Activated naive CD8-positive, alpha-beta T cell (primary cell): ENCODE measurements around the gene GDPGP1.
"Not testable (repeated sequence)": the region's sequence is repeated elsewhere in the genome, so short reads cannot be mapped to it uniquely, and the experiment has no call there.

Source experiments
- H3K27ac Mint-ChIP-seq: one replicate; pipeline ENCODE4 v1.8.0; 2021; ENCODE audit warnings: mixed read lengths
- H3K27me3 Mint-ChIP-seq: one replicate; pipeline ENCODE4 v1.8.0; 2021; ENCODE audit warnings: mixed read lengths
- H3K36me3 Mint-ChIP-seq: one replicate; pipeline ENCODE4 v1.8.0; 2021; ENCODE audit warnings: mixed read lengths
- H3K4me1 Mint-ChIP-seq: one replicate; pipeline ENCODE4 v1.8.0; 2021; ENCODE audit warnings: low read depth, mixed read lengths
- H3K4me3 Mint-ChIP-seq: one replicate; pipeline ENCODE4 v1.8.0; 2021; ENCODE audit warnings: mild to moderate bottlenecking, mixed read lengths
- H3K9me3 Mint-ChIP-seq: one replicate; pipeline ENCODE4 v1.8.0; 2021; ENCODE audit warnings: low read depth, mixed read lengths

GDPGP1 gene

GRCh38 chr15:90281637-90282036 is 47.6 kb downstream of the GDPGP1 start:
- not testable (repeated sequence) for H3K4me3 Mint-ChIP-seq, H3K9me3 Mint-ChIP-seq, H3K4me1 Mint-ChIP-seq, H3K27me3 Mint-ChIP-seq, H3K27ac Mint-ChIP-seq, H3K36me3 Mint-ChIP-seq

DNA sequence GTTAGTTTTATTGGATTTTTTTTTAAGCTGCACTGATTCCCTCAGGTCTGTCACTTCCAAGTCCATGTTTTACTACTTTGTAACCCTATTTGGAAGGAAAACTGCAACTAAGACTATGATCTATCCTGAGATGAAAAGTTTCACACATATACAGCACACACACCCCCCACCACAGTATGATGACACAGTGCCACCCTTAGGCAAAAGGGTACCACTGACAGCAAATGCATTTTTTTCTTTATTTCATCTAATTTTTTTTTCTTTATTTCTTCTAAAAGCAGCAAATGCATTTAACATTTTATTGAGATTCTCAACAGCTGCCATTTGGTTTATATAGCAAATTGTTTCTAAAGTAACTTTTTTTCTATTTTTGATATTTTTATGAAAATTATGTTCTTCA is 52.7 kb downstream of the GDPGP1 start:
- H3K27ac Mint-ChIP-seq: no peak overlapping the region
- no peaks in the 10 kb centered on the region for H3K4me1 Mint-ChIP-seq
- H3K36me3 Mint-ChIP-seq: no peaks in the 10 kb centered on the region
- H3K4me3 Mint-ChIP-seq: no peak overlapping the region
- no peaks in the 10 kb centered on the region for H3K9me3 Mint-ChIP-seq
- no peaks in the 10 kb centered on the region for H3K27me3 Mint-ChIP-seq

- H3K36me3 Mint-ChIP-seq: no peaks in the 10 kb centered on the region
- no peak overlapping the region for H3K4me3 Mint-ChIP-seq
- H3K9me3 Mint-ChIP-seq: no peaks in the 10 kb centered on the region
- no peaks in the 10 kb centered on the region for H3K27me3 Mint-ChIP-seq
- H3K4me1 Mint-ChIP-seq: no peaks in the 10 kb centered on the region
- no peak overlapping the region for H3K27ac Mint-ChIP-seq
Measured at GRCh38 chr15:90287101-90287500, 53.1 kb downstream of the GDPGP1 start.

DNA sequence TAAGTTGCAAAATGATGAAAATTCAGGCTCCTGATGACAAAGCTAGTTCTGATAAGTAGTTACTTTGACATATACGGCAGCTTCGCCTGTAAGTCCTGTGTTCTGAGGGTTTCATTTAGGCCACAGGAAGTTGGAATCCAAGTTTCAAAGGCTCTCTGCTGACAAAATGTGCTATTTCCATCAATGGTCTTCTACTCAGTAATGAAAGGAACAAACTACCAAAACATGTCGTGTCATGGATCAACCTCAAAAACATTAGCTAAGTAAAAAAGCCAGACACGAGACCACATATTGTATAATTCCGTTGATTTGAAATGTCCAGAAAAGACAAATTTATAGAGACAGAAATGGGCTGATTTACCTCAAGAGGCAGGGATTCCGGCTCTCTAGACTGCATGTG is 53.9 kb downstream of the GDPGP1 start:
- H3K4me3 Mint-ChIP-seq: no peak overlapping the region
- no peaks in the 10 kb centered on the region for H3K9me3 Mint-ChIP-seq
- no peaks in the 10 kb centered on the region for H3K27me3 Mint-ChIP-seq
- no peak overlapping the region for H3K27ac Mint-ChIP-seq
- H3K36me3 Mint-ChIP-seq: no peaks in the 10 kb centered on the region
- H3K4me1 Mint-ChIP-seq: no peaks in the 10 kb centered on the region

GRCh38 chr15:90291679-90292356 is 57.8 kb downstream of the GDPGP1 start:
- H3K4me1 Mint-ChIP-seq: peaks cover 2% of the 10 kb centered on the region
- H3K27ac Mint-ChIP-seq: no peak overlapping the region
- H3K27me3 Mint-ChIP-seq: no peaks in the 10 kb centered on the region
- no peak overlapping the region for H3K4me3 Mint-ChIP-seq
- H3K9me3 Mint-ChIP-seq: no peaks in the 10 kb centered on the region
- no peaks in the 10 kb centered on the region for H3K36me3 Mint-ChIP-seq

- not testable (repeated sequence) for H3K27me3 Mint-ChIP-seq, H3K27ac Mint-ChIP-seq, H3K4me1 Mint-ChIP-seq
Measured at GRCh38 chr15:90293040-90293810, 59.2 kb downstream of the GDPGP1 start.

DNA sequence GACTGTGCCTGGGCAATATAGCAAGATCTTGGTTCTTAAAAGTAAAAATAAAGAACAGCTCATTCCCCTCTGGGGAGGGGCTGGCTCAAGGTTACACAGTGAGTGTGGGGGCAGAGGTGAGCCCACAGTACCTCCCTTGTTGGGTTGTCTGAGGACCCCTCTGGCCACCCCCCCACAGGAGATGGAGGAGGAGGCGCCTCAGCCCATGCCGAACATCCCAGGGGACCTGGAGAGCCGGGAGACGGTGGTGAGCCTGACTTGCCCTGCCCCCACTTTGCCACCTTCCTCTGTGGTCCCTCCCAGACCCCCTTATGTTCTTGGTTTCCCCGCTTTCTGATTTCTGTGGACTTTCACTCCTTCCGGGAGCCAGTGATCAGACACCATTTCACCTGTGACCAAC is 60.1 kb downstream of the GDPGP1 start:
- H3K27ac Mint-ChIP-seq: no peak overlapping the region
- H3K9me3 Mint-ChIP-seq: no peaks in the 10 kb centered on the region
- no peak overlapping the region for H3K4me3 Mint-ChIP-seq

More at GRCh38 chr15:90293040-90293810, 59.2 kb downstream of the GDPGP1 start:
- H3K9me3 Mint-ChIP-seq, H3K36me3 Mint-ChIP-seq, H3K4me3 Mint-ChIP-seq: not testable (repeated sequence)

GRCh38 chr15:90294601-90295269 is 60.7 kb downstream of the GDPGP1 start:
- Mint-ChIP-seq H3K36me3 (no peaks in the 10 kb centered on the region), H3K4me1 (peaks cover 2% of the 10 kb centered on the region), H3K27me3 (no peaks in the 10 kb centered on the region), H3K27ac (no peak overlapping the region), H3K9me3 (no peaks in the 10 kb centered on the region), H3K4me3 (no peak overlapping the region)

More for the DNA sequence above, 60.1 kb downstream of the GDPGP1 start:
- H3K4me1 Mint-ChIP-seq: peaks cover 2% of the 10 kb centered on the region
- no peaks in the 10 kb centered on the region for H3K27me3 Mint-ChIP-seq
- H3K36me3 Mint-ChIP-seq: no peaks in the 10 kb centered on the region

- Mint-ChIP-seq H3K4me3 (no peak overlapping the region), H3K36me3 (no peaks in the 10 kb centered on the region), H3K27me3 (no peaks in the 10 kb centered on the region), H3K9me3 (no peaks in the 10 kb centered on the region), H3K27ac (no peak overlapping the region), H3K4me1 (peaks cover 2% of the 10 kb centered on the region)
Measured at GRCh38 chr15:90295270-90295648, 61.2 kb downstream of the GDPGP1 start.
